Loucy (cell line): ENCODE data around the gene TLNRD1.

Experiments
- H2AFZ ChIP-seq: fragments of 200-600 bp; sonication (generic); 2 replicates; pipeline ENCODE4 v1.6.0; 2016; ENCODE audit warnings: antibody characterized with exemption, mild to moderate bottlenecking, low read length, moderate library complexity
- H3F3A ChIP-seq: fragments of 200-600 bp; 2 replicates; pipeline ENCODE4 v1.6.0; 2016; ENCODE audit warnings: antibody characterized with exemption, low read depth, mild to moderate bottlenecking
- H3K27me3 ChIP-seq: fragments of 200-600 bp; sonication (generic); 2 replicates; pipeline ENCODE4 v1.6.1; 2014; ENCODE audit warnings: low read length, mild to moderate bottlenecking; ENCODE audit not compliant: insufficient read depth, poor library complexity, severe bottlenecking
- H3K36me3 ChIP-seq: fragments of 200-600 bp; sonication (generic); 2 replicates; pipeline ENCODE4 v1.6.1; 2016; ENCODE audit warnings: low read length; ENCODE audit not compliant: insufficient read depth
- H3K4me1 ChIP-seq: fragments of 200-600 bp; sonication (generic); 2 replicates; pipeline ENCODE4 v1.5.1; 2014; ENCODE audit warnings: low read length, mild to moderate bottlenecking; ENCODE audit not compliant: insufficient read depth, poor library complexity, severe bottlenecking
- H3K4me2 ChIP-seq: fragments of 200-600 bp; sonication (generic); 2 replicates; pipeline ENCODE4 v1.6.0; 2014; ENCODE audit warnings: antibody characterized with exemption, low read length, low read depth, mild to moderate bottlenecking; ENCODE audit not compliant: poor library complexity, severe bottlenecking
- H3K4me3 ChIP-seq: fragments of 200-600 bp; sonication (generic); 2 replicates; pipeline ENCODE4 v1.5.1; 2014; ENCODE audit warnings: low read length, mild to moderate bottlenecking, mixed read lengths; ENCODE audit not compliant: poor library complexity, severe bottlenecking
- H3K79me2 ChIP-seq: fragments of 200-600 bp; sonication (generic); 2 replicates; pipeline ENCODE4 v1.6.1; 2014; ENCODE audit warnings: low read length; ENCODE audit not compliant: insufficient read depth
- H3K9ac ChIP-seq: fragments of 200-600 bp; sonication (generic); 2 replicates; pipeline ENCODE4 v1.6.0; 2014; ENCODE audit warnings: mild to moderate bottlenecking, low read depth, low read length, moderate library complexity; ENCODE audit not compliant: poor library complexity, severe bottlenecking
- H3K9me2 ChIP-seq: fragments of 200-600 bp; sonication (generic); replicated peaks from 2 replicates; pipeline ENCODE4 v1.6.1; 2016; ENCODE audit warnings: low read depth, low read length, mixed read lengths
- H3K9me3 ChIP-seq: fragments of 200-600 bp; sonication (generic); 2 replicates; pipeline ENCODE4 v1.6.1; 2014; ENCODE audit warnings: mild to moderate bottlenecking, antibody characterized with exemption, low read length, low read depth; ENCODE audit not compliant: insufficient read depth
- H4K20me1 ChIP-seq: fragments of 200-600 bp; sonication (generic); 2 replicates; pipeline ENCODE4 v1.6.0; 2014; ENCODE audit warnings: antibody characterized with exemption, low read length, mild to moderate bottlenecking; ENCODE audit not compliant: insufficient read depth, poor library complexity, severe bottlenecking
- EZH2phosphoT487 ChIP-seq: fragments of 200-600 bp; IDR thresholded peaks from 2 replicates; pipeline ENCODE4 v1.6.1; 2018; ENCODE audit warnings: antibody characterized with exemption, mild to moderate bottlenecking, moderate library complexity, borderline replicate concordance
- TF ChIP-seq, protein P1 (sequence below): fragments of 200-600 bp; sonication (generic); conservative IDR thresholded peaks from 2 replicates; pipeline ENCODE4 v1.5.1; 2014; ENCODE audit warnings: mild to moderate bottlenecking, antibody characterized with exemption, low read length

TLNRD1 gene

DNA sequence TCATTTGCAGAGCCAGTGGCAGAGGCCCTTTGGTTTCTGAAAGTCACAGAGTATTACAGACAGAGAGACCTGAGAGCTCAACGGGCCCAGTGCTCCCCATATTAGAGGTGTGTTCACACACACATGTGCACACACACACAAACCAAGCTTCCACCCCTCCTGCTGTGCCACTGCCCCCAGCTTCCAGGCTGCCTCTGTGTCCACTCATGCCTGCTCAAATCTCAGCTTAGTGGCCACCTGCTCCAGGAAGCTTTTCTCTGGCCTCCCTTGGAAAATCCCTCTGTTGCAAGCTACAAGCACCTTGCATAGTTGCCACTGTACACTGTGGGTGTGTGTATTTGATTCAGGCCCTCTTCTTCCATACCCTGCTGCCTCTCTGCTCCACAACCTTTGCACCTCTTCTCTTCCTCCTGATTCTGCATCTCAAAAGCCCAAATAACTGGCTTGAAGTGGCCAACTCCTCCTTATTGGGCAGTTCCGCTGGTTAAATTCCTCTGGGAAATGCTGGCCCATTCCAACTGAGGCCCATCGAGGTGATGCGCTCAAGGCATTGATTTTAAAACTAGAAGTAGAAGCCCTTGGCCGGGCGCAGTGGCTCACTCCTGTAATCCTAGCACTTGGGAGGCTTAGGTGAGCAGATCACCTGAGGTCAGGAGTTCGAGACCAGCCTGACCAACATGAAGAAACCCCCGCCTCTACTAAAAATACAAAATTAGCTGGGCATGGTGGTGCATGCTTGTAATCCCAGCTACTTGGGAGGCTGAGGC, 34.1 kb upstream of the TLNRD1 start:
- H2AFZ ChIP-seq, result no peak overlapping the region
- no peaks in the 10 kb centered on the region for H3K79me2 ChIP-seq
- TF ChIP-seq, protein P1, sequence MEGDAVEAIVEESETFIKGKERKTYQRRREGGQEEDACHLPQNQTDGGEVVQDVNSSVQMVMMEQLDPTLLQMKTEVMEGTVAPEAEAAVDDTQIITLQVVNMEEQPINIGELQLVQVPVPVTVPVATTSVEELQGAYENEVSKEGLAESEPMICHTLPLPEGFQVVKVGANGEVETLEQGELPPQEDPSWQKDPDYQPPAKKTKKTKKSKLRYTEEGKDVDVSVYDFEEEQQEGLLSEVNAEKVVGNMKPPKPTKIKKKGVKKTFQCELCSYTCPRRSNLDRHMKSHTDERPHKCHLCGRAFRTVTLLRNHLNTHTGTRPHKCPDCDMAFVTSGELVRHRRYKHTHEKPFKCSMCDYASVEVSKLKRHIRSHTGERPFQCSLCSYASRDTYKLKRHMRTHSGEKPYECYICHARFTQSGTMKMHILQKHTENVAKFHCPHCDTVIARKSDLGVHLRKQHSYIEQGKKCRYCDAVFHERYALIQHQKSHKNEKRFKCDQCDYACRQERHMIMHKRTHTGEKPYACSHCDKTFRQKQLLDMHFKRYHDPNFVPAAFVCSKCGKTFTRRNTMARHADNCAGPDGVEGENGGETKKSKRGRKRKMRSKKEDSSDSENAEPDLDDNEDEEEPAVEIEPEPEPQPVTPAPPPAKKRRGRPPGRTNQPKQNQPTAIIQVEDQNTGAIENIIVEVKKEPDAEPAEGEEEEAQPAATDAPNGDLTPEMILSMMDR, result no peak
- no peak for TF ChIP-seq EZH2phosphoT487
- H3K27me3 ChIP-seq, result no peaks in the 10 kb centered on the region
- no peaks in the 10 kb centered on the region; the same call in 1 of the 2 replicates for H3K36me3 ChIP-seq
- H3K9me2 ChIP-seq, result no peaks in the 10 kb centered on the region
- H3K4me3 ChIP-seq, result no peak overlapping the region
- no peaks in the 10 kb centered on the region for H3F3A ChIP-seq
- H3K4me1 ChIP-seq, result no peaks in the 10 kb centered on the region
- no peak overlapping the region for H3K9ac ChIP-seq
- H4K20me1 ChIP-seq, result no peaks in the 10 kb centered on the region
- H3K9me3 ChIP-seq, result no peaks in the 10 kb centered on the region
- no peak overlapping the region for H3K4me2 ChIP-seq

DNA sequence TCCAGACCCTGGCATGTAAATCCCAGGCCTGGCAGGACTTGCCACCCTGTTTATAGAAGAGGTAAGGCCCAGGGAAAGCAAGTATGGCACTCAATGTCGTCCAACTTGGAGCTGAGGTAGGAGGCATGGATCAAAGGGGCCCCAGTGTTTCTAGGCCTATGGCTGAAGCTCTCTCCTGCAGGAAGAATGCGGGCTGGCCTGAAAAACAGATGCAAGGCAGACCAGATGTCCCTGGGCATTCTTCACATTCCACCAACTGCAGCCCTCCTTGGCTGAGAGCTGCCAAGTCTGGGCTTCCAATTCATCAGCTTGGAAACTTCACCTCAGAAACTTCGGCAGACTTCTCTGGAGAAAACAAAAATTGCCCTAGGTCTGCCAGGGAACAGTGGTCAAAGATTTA, 33.3 kb upstream of the TLNRD1 start:
- no peak overlapping the region for H2AFZ ChIP-seq
- H3F3A ChIP-seq, result no peaks in the 10 kb centered on the region
- H4K20me1 ChIP-seq, result no peaks in the 10 kb centered on the region
- TF ChIP-seq EZH2phosphoT487, result no peak
- TF ChIP-seq, protein P1, result no peak
- H3K9ac ChIP-seq, result no peak overlapping the region
- no peak overlapping the region for H3K4me3 ChIP-seq
- no peak overlapping the region for H3K4me2 ChIP-seq
- H3K79me2 ChIP-seq, result no peaks in the 10 kb centered on the region
- no peaks in the 10 kb centered on the region for H3K9me3 ChIP-seq
- H3K36me3 ChIP-seq, result no peaks in the 10 kb centered on the region; the same call in 1 of the 2 replicates
- no peaks in the 10 kb centered on the region for H3K9me2 ChIP-seq
- no peaks in the 10 kb centered on the region for H3K4me1 ChIP-seq
- H3K27me3 ChIP-seq, result no peaks in the 10 kb centered on the region

DNA sequence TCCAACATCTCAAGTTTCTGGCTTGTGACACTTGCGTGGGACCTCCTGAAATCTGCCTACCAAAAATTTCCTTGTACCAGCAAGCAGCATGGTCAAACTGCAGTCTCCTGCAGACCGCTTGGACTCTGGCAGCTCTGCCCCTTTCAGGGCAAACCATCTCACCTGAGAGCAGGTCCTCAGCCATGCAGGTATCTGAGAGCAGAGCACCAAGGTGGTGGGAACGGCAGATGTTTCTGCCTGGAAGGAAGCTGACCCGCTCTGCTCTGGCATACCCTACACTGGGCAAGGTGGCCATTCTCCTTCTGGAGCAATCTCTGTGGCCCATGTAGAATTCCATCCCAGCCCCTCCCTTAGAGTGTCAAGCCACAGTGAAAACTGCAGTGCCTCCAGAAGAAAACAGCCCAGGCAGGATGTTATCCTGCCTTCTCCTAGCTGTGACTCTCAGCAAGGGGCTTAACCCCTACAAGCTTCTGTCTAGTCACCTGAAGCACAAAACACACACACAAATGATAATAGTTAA, 32.7 kb upstream of the TLNRD1 start:
- H2AFZ ChIP-seq, result no peak overlapping the region
- H3K27me3 ChIP-seq, result no peaks in the 10 kb centered on the region
- H3K9ac ChIP-seq, result no peak overlapping the region
- H3K36me3 ChIP-seq, result no peaks in the 10 kb centered on the region; the same call in 1 of the 2 replicates
- no peaks in the 10 kb centered on the region for H4K20me1 ChIP-seq
- no peak overlapping the region for H3K4me3 ChIP-seq
- no peak overlapping the region for H3K4me2 ChIP-seq
- H3K9me2 ChIP-seq, result no peaks in the 10 kb centered on the region
- H3K4me1 ChIP-seq, result no peaks in the 10 kb centered on the region
- no peaks in the 10 kb centered on the region for H3K9me3 ChIP-seq
- H3K79me2 ChIP-seq, result no peaks in the 10 kb centered on the region
- H3F3A ChIP-seq, result no peaks in the 10 kb centered on the region
- TF ChIP-seq, protein P1, result no peak
